Stimulated activated CD4-positive, alpha-beta T cell treated with anti-CD3 and anti-CD28 coated beads, Interleukin-4, amount 100 ng/mL, for 48 hours (primary cell): ENCODE measurements around the gene OLFM3.

Experiments
- DNase-seq, 2 donors: peaks; one replicate each; pipeline ENCODE4 v3.0.0-alpha.2; 2020; ENCODE audit warnings: low read depth in 2 of 2

Gene OLFM3

GRCh38 chr1:101847626-101848025, 149.1 kb downstream of the OLFM3 start:
- DNase-seq = no peak

- no peak for DNase-seq
These were observed 149.9 kb downstream of the OLFM3 start for GRCh38 chr1:101846820-101847219.

GRCh38 chr1:101843160-101843559, 153.6 kb downstream of the OLFM3 start:
- DNase-seq = no peak

- DNase-seq = no peak
These were observed 154.9 kb downstream of the OLFM3 start for GRCh38 chr1:101841824-101842223.

GRCh38 chr1:101835988-101836387, 160.7 kb downstream of the OLFM3 start:
- no peak for DNase-seq

GRCh38 chr1:101833312-101833711, 163.4 kb downstream of the OLFM3 start:
- no peak for DNase-seq

GRCh38 chr1:101826416-101826815, 170.3 kb downstream of the OLFM3 start:
- DNase-seq = no peak

- DNase-seq = no peak
These were observed 176.7 kb downstream of the OLFM3 start for GRCh38 chr1:101820071-101820470.

GRCh38 chr1:101816262-101816661, 180.5 kb downstream of the OLFM3 start:
- no peak for DNase-seq

GRCh38 chr1:101798417-101798816, 198.3 kb downstream of the OLFM3 start:
- no peak for DNase-seq

GRCh38 chr1:101797722-101798121, 199.0 kb downstream of the OLFM3 start:
- DNase-seq = no peak

- no peak for DNase-seq
These were observed 215.4 kb downstream of the OLFM3 start for GRCh38 chr1:101781201-101781831.

GRCh38 chr1:101769520-101769919, 227.2 kb downstream of the OLFM3 start:
- no peak for DNase-seq

- DNase-seq = no peak
These were observed 238.7 kb downstream of the OLFM3 start for GRCh38 chr1:101757985-101758384.

- DNase-seq = no peak
These were observed 240.3 kb downstream of the OLFM3 start for GRCh38 chr1:101756411-101756810.
